ENCODE data around the gene LNP1. TPM values are rescaled to one million over a fixed set of nuclear protein-coding genes. Genes with fewer than 3 reads are reported as not detected.

LNP1 gene
- total RNA-seq, 1 experiment from 2014 or later: 3.6 TPM

DNA sequence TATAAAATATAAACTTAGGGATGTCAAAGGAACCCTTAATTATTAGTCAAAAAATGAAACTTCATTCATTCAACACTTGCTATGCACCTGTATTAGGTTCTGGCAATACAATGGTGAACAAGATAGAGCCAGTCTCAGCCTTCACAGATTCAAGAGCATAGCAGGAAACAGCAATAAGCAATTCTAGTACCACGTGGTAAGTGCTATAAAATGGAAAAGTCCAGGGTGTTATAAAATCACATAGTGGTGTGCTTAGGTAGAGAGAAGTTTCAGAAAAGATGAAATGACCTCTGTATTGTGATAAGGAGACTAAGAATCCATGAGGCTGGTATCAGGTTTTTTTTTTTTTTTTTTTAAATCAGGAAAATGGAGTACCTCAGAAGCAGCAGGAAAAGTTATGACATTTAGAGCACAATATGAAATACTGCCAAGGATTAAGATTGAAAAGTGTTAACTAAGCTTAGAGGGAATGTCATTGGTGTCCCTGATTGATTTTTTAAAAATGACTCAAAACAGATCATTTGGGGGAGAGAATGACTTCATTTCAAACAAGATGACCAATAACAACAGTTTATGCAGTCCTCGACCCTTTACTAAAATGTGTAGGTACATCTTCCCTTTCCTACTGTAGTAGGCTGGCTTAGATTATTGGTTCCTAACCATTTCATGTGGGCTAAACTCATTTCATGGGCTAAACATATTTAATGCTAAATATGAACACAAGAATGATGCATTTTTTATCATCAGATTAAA lies 5.5 kb upstream of the LNP1 start:
- in situ Hi-C loops (cut with HindIII; ENCODE audit: low sequenced_read_pairs): no loop called here

GRCh38 chr3:100396967-100397366 lies 4.4 kb upstream of the LNP1 start:
- in situ Hi-C loops (cut with HindIII; ENCODE audit: low sequenced_read_pairs): no loop called here
- DNase-seq (ENCODE audit: low spot score): no peak

More for the DNA sequence above, 5.5 kb upstream of the LNP1 start:
- DNase-seq (ENCODE audit: low spot score): no peak

- no peak for DNase-seq (ENCODE audit: low spot score)
- in situ Hi-C loops (cut with HindIII; ENCODE audit: low sequenced_read_pairs): no loop called here
Measured at GRCh38 chr3:100399341-100400071, 1.8 kb upstream of the LNP1 start.

DNA sequence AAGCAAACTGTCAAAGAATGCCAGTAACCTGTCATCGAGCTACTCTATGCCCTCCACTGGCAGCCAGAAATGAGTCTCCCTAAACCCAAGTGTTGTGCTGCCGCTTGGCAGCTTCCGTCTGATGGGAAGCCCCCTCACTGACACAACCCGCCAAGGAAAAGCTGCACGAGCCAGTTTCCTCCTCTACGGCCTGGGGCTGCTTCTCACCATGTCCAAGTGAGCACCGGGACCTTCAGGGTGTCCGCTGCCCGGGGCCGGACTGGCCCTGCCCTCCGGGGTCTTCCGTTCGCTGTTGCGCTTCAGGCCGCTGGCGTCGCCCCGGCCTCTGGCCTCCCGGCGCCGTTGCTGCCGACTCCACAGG lies 940 bp upstream of the LNP1 start:
- DNase-seq (ENCODE audit: low spot score): peak; percentile 14
- in situ Hi-C loops (cut with HindIII; ENCODE audit: low sequenced_read_pairs): no loop called here

- in situ Hi-C loops (cut with HindIII; ENCODE audit: low sequenced_read_pairs): no loop called here
- peak; percentile 65 for DNase-seq (ENCODE audit: low spot score)
Measured at GRCh38 chr3:100401674-100402041, 319 bp downstream of the LNP1 start.

DNA sequence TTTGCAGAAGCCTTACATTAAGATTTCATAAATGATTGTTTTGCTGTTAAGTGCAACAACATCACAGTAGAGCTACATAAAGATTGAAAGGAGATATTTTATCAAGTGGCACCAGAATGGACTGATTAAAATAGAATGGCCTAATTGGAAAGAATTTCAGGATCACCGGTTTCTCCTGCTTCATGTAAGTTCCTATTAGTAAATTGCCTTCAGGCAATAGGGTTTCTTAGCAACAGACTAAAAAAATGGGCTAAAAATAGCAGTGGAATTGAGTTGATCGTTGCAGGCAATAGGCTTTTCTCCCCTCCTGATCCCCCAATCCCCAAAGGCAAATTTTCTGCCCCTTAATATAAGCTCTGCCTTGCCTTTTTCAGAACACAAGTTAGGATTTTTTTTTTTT lies 917 bp downstream of the LNP1 start:
- peak; percentile 53 for DNase-seq (ENCODE audit: low spot score)
- in situ Hi-C loops (cut with HindIII; ENCODE audit: low sequenced_read_pairs): no loop called here

GRCh38 chr3:100402891-100403290 lies 1.6 kb downstream of the LNP1 start:
- in situ Hi-C loops (cut with HindIII; ENCODE audit: low sequenced_read_pairs): no loop called here
- peak; percentile 18 for DNase-seq (ENCODE audit: low spot score)

- in situ Hi-C loops (cut with HindIII; ENCODE audit: low sequenced_read_pairs): no loop called here
Measured at GRCh38 chr3:100403362-100404249, 2.3 kb downstream of the LNP1 start.

DNA sequence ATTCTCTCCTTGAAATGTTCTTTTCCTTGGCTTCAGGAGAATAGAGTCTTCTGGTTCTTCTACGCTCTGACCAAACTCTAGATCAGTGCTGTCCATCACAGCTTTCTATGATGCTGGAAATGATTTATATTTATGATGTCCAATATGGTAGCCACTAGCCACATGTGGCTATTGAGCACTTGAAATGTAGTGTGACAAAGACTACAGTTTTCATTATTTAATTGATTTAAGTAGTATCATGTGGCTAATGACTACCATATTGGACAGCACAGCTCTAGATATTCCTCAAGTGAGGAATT lies 2.9 kb downstream of the LNP1 start:
- no peak for DNase-seq (ENCODE audit: low spot score)

More at GRCh38 chr3:100403362-100404249, 2.3 kb downstream of the LNP1 start:
- peak; percentile 18 for DNase-seq (ENCODE audit: low spot score)

GRCh38 chr3:100407164-100407563 lies 5.8 kb downstream of the LNP1 start:
- DNase-seq (ENCODE audit: low spot score): no peak
- in situ Hi-C loops (cut with HindIII; ENCODE audit: low sequenced_read_pairs): no loop called here

More for the DNA sequence above, 2.9 kb downstream of the LNP1 start:
- in situ Hi-C loops (cut with HindIII; ENCODE audit: low sequenced_read_pairs): no loop called here

DNA sequence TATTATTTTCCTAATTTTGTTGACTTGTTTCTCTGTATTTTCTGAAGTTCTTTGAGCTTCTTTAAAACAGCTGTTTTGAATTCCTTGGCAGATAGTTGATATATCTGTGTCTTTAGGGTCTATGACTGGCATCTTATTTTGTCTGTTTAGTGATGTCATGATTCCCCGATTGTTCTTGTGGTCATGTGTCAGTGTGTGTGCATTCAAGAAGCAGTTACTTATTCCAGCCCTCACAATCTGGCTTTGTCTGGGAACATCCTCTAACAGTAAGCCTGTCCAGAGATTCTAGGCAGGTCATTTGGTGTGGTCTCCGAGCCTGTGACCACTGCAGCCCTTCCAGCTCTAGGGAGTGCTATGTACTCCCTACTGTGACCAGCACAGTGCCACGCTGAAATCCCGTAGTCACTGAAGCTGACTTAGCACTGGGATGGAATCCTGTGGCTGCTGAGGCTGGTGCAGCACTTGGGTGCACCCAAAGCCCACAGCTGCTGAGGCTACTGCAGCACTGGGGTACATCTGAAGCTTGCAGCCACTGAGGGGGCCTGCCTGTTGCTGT lies 6.7 kb downstream of the LNP1 start:
- in situ Hi-C loops (cut with HindIII; ENCODE audit: low sequenced_read_pairs): no loop called here
- DNase-seq (ENCODE audit: low spot score): no peak

DNA sequence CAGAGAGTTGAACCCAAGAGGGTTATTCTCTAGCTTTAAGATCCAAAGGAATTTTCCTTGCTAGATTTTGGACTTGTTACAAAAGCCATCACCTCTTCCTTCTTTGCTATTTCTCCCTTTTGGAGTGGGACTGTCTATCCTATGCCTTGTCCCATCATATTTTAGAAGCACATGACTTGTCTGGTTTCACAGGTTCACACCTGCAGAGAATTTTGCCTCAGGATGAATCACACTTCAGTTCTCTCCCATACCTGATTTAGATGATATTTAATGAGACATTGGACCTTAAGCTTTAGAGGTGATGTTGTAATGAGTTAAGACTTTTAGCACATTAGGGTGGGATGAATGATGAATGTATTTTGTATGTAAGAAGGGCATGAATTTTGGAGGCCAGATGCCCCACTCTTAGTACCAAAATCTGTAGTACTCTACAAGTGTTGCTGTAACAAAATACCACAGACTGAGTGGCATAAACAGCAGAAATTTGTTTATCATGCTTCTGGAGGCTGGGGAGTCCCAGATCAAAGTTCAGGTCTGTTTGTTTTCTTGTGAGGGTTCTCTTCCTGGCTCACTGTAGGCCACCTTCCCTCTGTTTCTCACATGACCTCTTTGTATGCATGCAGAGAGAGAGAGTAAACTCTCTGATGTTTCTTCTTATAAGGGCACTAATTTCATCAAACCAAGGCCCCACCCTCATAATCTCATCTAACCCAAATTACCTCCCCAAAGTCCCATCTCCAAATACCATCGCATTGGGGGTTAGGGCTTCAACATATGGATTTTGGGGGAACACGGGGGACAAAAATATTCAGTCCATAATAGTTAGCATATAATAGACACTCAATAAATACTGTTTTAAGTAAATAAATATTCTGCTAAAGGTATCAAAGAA lies 10.0 kb downstream of the LNP1 start:
- in situ Hi-C loops (cut with HindIII; ENCODE audit: low sequenced_read_pairs): no loop called here
- DNase-seq (ENCODE audit: low spot score): no peak

- in situ Hi-C loops (cut with HindIII; ENCODE audit: low sequenced_read_pairs): no loop called here
- no peak for DNase-seq (ENCODE audit: low spot score)
Measured at GRCh38 chr3:100412912-100413590, 11.7 kb downstream of the LNP1 start.

DNA sequence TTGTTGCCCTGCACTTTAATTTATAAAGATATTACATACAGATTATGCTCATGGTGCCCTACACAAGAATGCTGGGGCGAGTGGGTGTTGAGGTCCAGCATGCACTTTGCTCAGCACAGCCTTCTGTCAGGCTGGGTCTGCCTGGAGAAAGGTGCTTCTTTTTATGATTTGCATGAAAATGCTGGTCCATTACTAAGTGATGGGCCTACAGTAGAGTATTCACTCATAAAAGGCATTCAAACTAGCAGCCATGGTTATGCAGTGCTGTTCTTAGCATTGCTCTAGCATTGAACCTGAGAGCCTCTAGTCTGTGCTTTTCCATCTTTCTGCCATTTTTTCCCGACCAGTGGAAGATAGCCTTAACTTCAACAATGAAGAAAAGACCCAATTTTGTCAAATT lies 12.3 kb downstream of the LNP1 start:
- no peak for DNase-seq (ENCODE audit: low spot score)
- in situ Hi-C loops (cut with HindIII; ENCODE audit: low sequenced_read_pairs): no loop called here

DNA sequence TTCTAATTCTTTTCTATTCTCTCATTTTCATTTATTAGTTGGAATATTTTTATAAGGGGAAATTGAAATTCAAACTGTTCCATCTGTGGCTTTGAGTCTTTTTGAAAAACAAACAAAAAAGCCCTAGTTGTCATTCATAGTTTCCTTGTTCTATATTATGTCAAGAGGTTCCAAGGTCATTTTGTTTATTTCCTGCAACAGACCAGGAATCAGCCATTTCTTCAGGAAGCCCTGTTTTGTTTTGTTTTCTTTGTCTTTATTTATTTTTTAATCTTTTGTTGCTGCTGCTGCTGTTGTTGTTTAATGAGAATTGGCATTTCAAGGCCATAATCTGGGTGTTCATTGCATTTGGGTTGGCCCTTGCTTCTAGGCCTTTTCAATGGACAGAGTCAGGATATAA lies 14.8 kb downstream of the LNP1 start:
- DNase-seq (ENCODE audit: low spot score): no peak
- in situ Hi-C loops (cut with HindIII; ENCODE audit: low sequenced_read_pairs): no loop called here

- in situ Hi-C loops (cut with HindIII; ENCODE audit: low sequenced_read_pairs): no loop called here
Measured at GRCh38 chr3:100416863-100417262, 15.5 kb downstream of the LNP1 start.

DNA sequence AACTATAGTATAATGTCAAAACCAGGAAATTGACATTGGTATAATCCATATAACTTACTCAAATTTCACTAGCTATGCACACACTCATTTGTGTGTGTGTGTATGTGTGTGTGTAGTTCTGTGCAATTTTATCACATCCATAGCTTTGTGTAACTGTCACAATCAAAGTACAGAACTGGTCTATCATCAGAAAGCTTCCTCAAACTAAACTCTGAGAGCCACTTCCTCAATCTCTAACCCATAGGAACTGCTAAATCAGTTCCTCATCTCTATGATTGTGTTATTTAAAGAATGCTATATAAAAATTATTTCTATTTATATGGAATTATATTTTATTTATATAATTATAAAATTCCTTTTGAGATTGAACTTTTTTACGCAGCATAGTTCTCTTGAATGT lies 18.1 kb downstream of the LNP1 start:
- in situ Hi-C loops (cut with HindIII; ENCODE audit: low sequenced_read_pairs): no loop called here
- no peak for DNase-seq (ENCODE audit: low spot score)

More at GRCh38 chr3:100416863-100417262, 15.5 kb downstream of the LNP1 start:
- no peak for DNase-seq (ENCODE audit: low spot score)

DNA sequence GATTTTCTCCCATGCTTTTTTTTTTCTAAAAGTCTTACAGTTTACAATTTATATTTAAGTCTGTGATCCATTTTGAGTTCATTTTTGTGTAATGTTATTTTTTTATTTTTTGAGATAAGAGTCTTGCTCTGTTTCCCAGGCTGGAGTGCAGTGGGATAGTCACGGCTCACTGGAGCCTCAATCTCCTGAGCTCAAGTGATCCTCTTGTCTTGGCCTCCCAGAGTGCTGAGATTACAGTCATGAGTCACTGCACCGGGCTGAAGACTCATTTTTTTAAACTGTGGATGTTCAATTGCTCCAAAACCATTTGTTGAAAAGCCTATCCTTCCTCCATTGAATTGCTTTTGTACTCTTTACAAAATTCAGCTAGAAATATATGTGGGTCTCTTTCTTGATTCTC lies 19.5 kb downstream of the LNP1 start:
- in situ Hi-C loops (cut with HindIII; ENCODE audit: low sequenced_read_pairs): no loop called here
- DNase-seq (ENCODE audit: low spot score): no peak
